Measurements from ENCODE around the gene MYRFL. TPM values are rescaled to one million over a fixed set of nuclear protein-coding genes. Genes with fewer than 3 reads are reported as not detected.

MYRFL gene
- total RNA-seq, 6 donors from 2014 or later, result 0.10 to 1.8 (median 0.20) TPM; not detected in 3

- H3K27ac ChIP-seq, result no peak overlapping the region
- no peak for TF ChIP-seq POLR2A (IDR thresholded peaks at IDR 0.05)
- no peak for TF ChIP-seq POLR2AphosphoS5 (IDR thresholded peaks at IDR 0.05)
- no peak for TF ChIP-seq CTCF (IDR thresholded peaks at IDR 0.05)
- H3K36me3 ChIP-seq, result no peaks in the 10 kb centered on the region
- no peaks in the 10 kb centered on the region for H3K27me3 ChIP-seq
- H3K9me3 ChIP-seq, result no peaks in the 10 kb centered on the region
- DNase-seq (no peak), ATAC-seq (ENCODE audit: low FRiP score in 2 of 2) (peak in 1 of 2 donors; percentile 69)
- H3K4me3 ChIP-seq, result no peak overlapping the region
- 40 to 72% methylated on average over 1 of the region's 1 CpG for WGBS, 2 donors
- H3K4me1 ChIP-seq, result peaks cover 0 to 8% (median 5%) of the 10 kb centered on the region in 4 donors
Observed at GRCh38 chr12:69904777-69905176, 79.8 kb downstream of the MYRFL start.

- H3K4me3 ChIP-seq, result no peak overlapping the region
- no peak overlapping the region for H3K27ac ChIP-seq
- no peaks in the 10 kb centered on the region for H3K9me3 ChIP-seq
- H3K36me3 ChIP-seq, result no peaks in the 10 kb centered on the region
- DNase-seq (no peak), ATAC-seq (ENCODE audit: low FRiP score in 2 of 2) (no peak)
- peaks cover 0 to 4% (median 3%) of the 10 kb centered on the region in 4 donors for H3K4me1 ChIP-seq
- TF ChIP-seq POLR2AphosphoS5 (IDR thresholded peaks at IDR 0.05) (no peak), CTCF (IDR thresholded peaks at IDR 0.05) (no peak), POLR2A (IDR thresholded peaks at IDR 0.05) (no peak), EP300 (IDR thresholded peaks at IDR 0.05) (no peak)
- no peaks in the 10 kb centered on the region for H3K27me3 ChIP-seq
- 86 to 96% methylated on average over 1 of the region's 1 CpG for WGBS, 2 donors
Observed at GRCh38 chr12:69905801-69906200, 80.8 kb downstream of the MYRFL start.

GRCh38 chr12:69906411-69907216, 81.6 kb downstream of the MYRFL start:
- Histone ChIP-seq H3K27me3 (no peaks in the 10 kb centered on the region), H3K4me3 (no peak overlapping the region), H3K36me3 (no peaks in the 10 kb centered on the region), H3K9me3 (no peaks in the 10 kb centered on the region), H3K27ac (no peak overlapping the region), H3K4me1 (peaks cover 0 to 3% (median 0%) of the 10 kb centered on the region in 4 donors)
- 74 to 77% methylated on average over 4 of the region's 4 CpGs for WGBS, 2 donors
- DNase-seq, result no peak
- peak; percentile 17 to 67 for ATAC-seq (ENCODE audit: low FRiP score in 2 of 2)
- TF ChIP-seq POLR2A (IDR thresholded peaks at IDR 0.05) (no peak), CTCF (IDR thresholded peaks at IDR 0.05) (no peak), EP300 (IDR thresholded peaks at IDR 0.05) (no peak), POLR2AphosphoS5 (IDR thresholded peaks at IDR 0.05) (no peak)

GRCh38 chr12:69908203-69908602, 83.2 kb downstream of the MYRFL start:
- Histone ChIP-seq H3K4me3 (no peak overlapping the region), H3K4me1 (peaks cover 0 to 3% (median 0%) of the 10 kb centered on the region in 4 donors), H3K9me3 (no peaks in the 10 kb centered on the region), H3K27me3 (no peaks in the 10 kb centered on the region), H3K27ac (peak overlapping the region in 1 of 4 donors; percentile 36), H3K36me3 (no peaks in the 10 kb centered on the region)
- DNase-seq (no peak), ATAC-seq (ENCODE audit: low FRiP score in 2 of 2) (peak in 1 of 2 donors; percentile 30)
- 53 to 57% methylated on average over 3 of the region's 3 CpGs for WGBS, 2 donors
- no peak for TF ChIP-seq CTCF (IDR thresholded peaks at IDR 0.05)
- no peak for TF ChIP-seq POLR2A (IDR thresholded peaks at IDR 0.05)
- TF ChIP-seq EP300 (IDR thresholded peaks at IDR 0.05), result no peak
- TF ChIP-seq POLR2AphosphoS5 (IDR thresholded peaks at IDR 0.05), result no peak

GRCh38 chr12:69910694-69911093, 85.7 kb downstream of the MYRFL start:
- Histone ChIP-seq H3K36me3 (no peaks in the 10 kb centered on the region), H3K4me1 (peaks cover 0 to 3% (median 0%) of the 10 kb centered on the region in 4 donors), H3K27me3 (no peaks in the 10 kb centered on the region), H3K4me3 (no peak overlapping the region), H3K9me3 (no peaks in the 10 kb centered on the region), H3K27ac (no peak overlapping the region)
- TF ChIP-seq POLR2A (IDR thresholded peaks at IDR 0.05), result no peak
- no peak for TF ChIP-seq EP300 (IDR thresholded peaks at IDR 0.05)
- no peak for TF ChIP-seq CTCF (IDR thresholded peaks at IDR 0.05)
- TF ChIP-seq POLR2AphosphoS5 (IDR thresholded peaks at IDR 0.05), result no peak
- DNase-seq (no peak), ATAC-seq (ENCODE audit: low FRiP score in 2 of 2) (no peak)
- 71% methylated on average over 2 of the region's 2 CpGs for WGBS, 2 donors

Data from upper lobe of left lung (tissue), 6 donors.